Measurements from ENCODE around the gene ATP2A1.
A peak's percentile ranks its signal among the peaks of the same experiment; 100 is the strongest.

The ATP2A1 gene

GRCh38 chr16:28891964-28892890, 13.9 kb downstream of the ATP2A1 start:
- Histone ChIP-seq H4K12ac (ENCODE audit: low read depth, low read length) (no peak overlapping the region), H3K4me2 (ENCODE audit: low read length) (no peak overlapping the region)

GRCh38 chr16:28893291-28893690, 15.0 kb downstream of the ATP2A1 start:
- no CpG with 5 or more reads among the region's 4 CpGs for WGBS (ENCODE audit: extremely low coverage, insufficient coverage, insufficient read length)
- Histone ChIP-seq H3K79me2 (ENCODE audit: control insufficient read depth, insufficient read depth, low read length, poor library complexity) (no peaks in the 10 kb centered on the region), H3K27me3 (ENCODE audit: insufficient read depth, low read length) (no peaks in the 10 kb centered on the region)

More at GRCh38 chr16:28891964-28892890, 13.9 kb downstream of the ATP2A1 start:
- Histone ChIP-seq H3K18ac (ENCODE audit: low read length) (no peak overlapping the region), H3K9ac (ENCODE audit: low read length) (no peak overlapping the region), H3K9me3 (ENCODE audit: insufficient read depth, low read depth, low read length) (peaks cover 2% of the 10 kb centered on the region), H3K4me1 (ENCODE audit: control insufficient read depth in 1 of 2, insufficient read depth in 2 of 2, low read length in 2 of 2) (no peaks in the 10 kb centered on the region), H3K79me2 (ENCODE audit: control insufficient read depth, insufficient read depth, low read length, poor library complexity) (no peaks in the 10 kb centered on the region), H2BK12ac (ENCODE audit: low read length) (no peak overlapping the region), H3K4me3 (ENCODE audit: low read depth, low read length) (no peak overlapping the region), H4K8ac (ENCODE audit: low read depth, low read length) (no peak overlapping the region), H3K27ac (ENCODE audit: low read depth, low read length) (no peak overlapping the region), H2BK5ac (ENCODE audit: low read depth, low read length, poor library complexity) (no peak overlapping the region), H2AFZ (ENCODE audit: insufficient read depth, low read length, poor library complexity) (no peak overlapping the region), H2BK120ac (ENCODE audit: insufficient read depth, low read length, poor library complexity) (no peak overlapping the region), H2AK5ac (ENCODE audit: low read length) (no peak overlapping the region), H3K36me3 (ENCODE audit: control insufficient read depth in 1 of 2, insufficient read depth in 2 of 2, low read length in 2 of 2) (peaks cover 3 to 4% of the 10 kb centered on the region in 2 experiments), H3K27me3 (ENCODE audit: insufficient read depth, low read length) (no peaks in the 10 kb centered on the region), H3K14ac (ENCODE audit: low read length) (no peak overlapping the region), H4K91ac (ENCODE audit: low read depth, low read length) (no peak overlapping the region), H3K23ac (ENCODE audit: low read length) (no peak overlapping the region), H3K79me1 (ENCODE audit: low read length) (no peaks in the 10 kb centered on the region), H3K4ac (ENCODE audit: low read depth, low read length) (no peak overlapping the region)
- no CpG with 5 or more reads among the region's 14 CpGs for WGBS (ENCODE audit: extremely low coverage, insufficient coverage, insufficient read length)
- DNase-seq: no peak

GRCh38 chr16:28895609-28896008, 17.3 kb downstream of the ATP2A1 start:
- no peaks in the 10 kb centered on the region for H3K27me3 ChIP-seq (ENCODE audit: insufficient read depth, low read length)
- no peak overlapping the region for H3K4me2 ChIP-seq (ENCODE audit: low read length)
- H3K9me3 ChIP-seq (ENCODE audit: insufficient read depth, low read depth, low read length): no peaks in the 10 kb centered on the region
- H3K18ac ChIP-seq (ENCODE audit: low read length): no peak overlapping the region
- H3K79me1 ChIP-seq (ENCODE audit: low read length): no peaks in the 10 kb centered on the region
- no peak overlapping the region for H4K91ac ChIP-seq (ENCODE audit: low read depth, low read length)
- no peak overlapping the region for H4K12ac ChIP-seq (ENCODE audit: low read depth, low read length)
- DNase-seq: no peak
- no peak overlapping the region for H3K27ac ChIP-seq (ENCODE audit: low read depth, low read length)
- no peak overlapping the region for H3K14ac ChIP-seq (ENCODE audit: low read length)
- H3K79me2 ChIP-seq (ENCODE audit: control insufficient read depth, insufficient read depth, low read length, poor library complexity): no peaks in the 10 kb centered on the region
- H3K9ac ChIP-seq (ENCODE audit: low read length): no peak overlapping the region
- no peak overlapping the region for H2BK5ac ChIP-seq (ENCODE audit: low read depth, low read length, poor library complexity)
- H2AK5ac ChIP-seq (ENCODE audit: low read length): no peak overlapping the region
- H3K4ac ChIP-seq (ENCODE audit: low read depth, low read length): no peak overlapping the region
- H3K4me3 ChIP-seq (ENCODE audit: low read depth, low read length): no peak overlapping the region
- no peak overlapping the region for H4K8ac ChIP-seq (ENCODE audit: low read depth, low read length)
- no peak overlapping the region for H2BK120ac ChIP-seq (ENCODE audit: insufficient read depth, low read length, poor library complexity)
- WGBS (ENCODE audit: extremely low coverage, insufficient coverage, insufficient read length): no CpG with 5 or more reads among the region's 4 CpGs
- peaks cover 4 to 6% of the 10 kb centered on the region in 2 experiments for H3K4me1 ChIP-seq (ENCODE audit: control insufficient read depth in 1 of 2, insufficient read depth in 2 of 2, low read length in 2 of 2)
- no peak overlapping the region for H3K23ac ChIP-seq (ENCODE audit: low read length)
- no peak overlapping the region for H2AFZ ChIP-seq (ENCODE audit: insufficient read depth, low read length, poor library complexity)
- no peak overlapping the region for H2BK12ac ChIP-seq (ENCODE audit: low read length)
- H3K36me3 ChIP-seq (ENCODE audit: control insufficient read depth in 1 of 2, insufficient read depth in 2 of 2, low read length in 2 of 2): peaks cover 0 to 2% of the 10 kb centered on the region in 2 experiments

More at GRCh38 chr16:28893291-28893690, 15.0 kb downstream of the ATP2A1 start:
- Histone ChIP-seq H3K4me3 (ENCODE audit: low read depth, low read length) (no peak overlapping the region), H3K4me1 (ENCODE audit: control insufficient read depth in 1 of 2, insufficient read depth in 2 of 2, low read length in 2 of 2) (peaks cover 4 to 5% of the 10 kb centered on the region in 2 experiments), H3K4ac (ENCODE audit: low read depth, low read length) (no peak overlapping the region), H2AK5ac (ENCODE audit: low read length) (no peak overlapping the region), H2AFZ (ENCODE audit: insufficient read depth, low read length, poor library complexity) (no peak overlapping the region), H3K9me3 (ENCODE audit: insufficient read depth, low read depth, low read length) (peaks cover 2% of the 10 kb centered on the region), H3K14ac (ENCODE audit: low read length) (no peak overlapping the region), H3K27ac (ENCODE audit: low read depth, low read length) (no peak overlapping the region), H3K79me1 (ENCODE audit: low read length) (no peaks in the 10 kb centered on the region), H3K23ac (ENCODE audit: low read length) (no peak overlapping the region), H4K8ac (ENCODE audit: low read depth, low read length) (no peak overlapping the region), H2BK12ac (ENCODE audit: low read length) (no peak overlapping the region), H2BK120ac (ENCODE audit: insufficient read depth, low read length, poor library complexity) (no peak overlapping the region), H4K12ac (ENCODE audit: low read depth, low read length) (no peak overlapping the region), H3K18ac (ENCODE audit: low read length) (no peak overlapping the region), H3K9ac (ENCODE audit: low read length) (no peak overlapping the region), H2BK5ac (ENCODE audit: low read depth, low read length, poor library complexity) (no peak overlapping the region), H4K91ac (ENCODE audit: low read depth, low read length) (no peak overlapping the region), H3K4me2 (ENCODE audit: low read length) (no peak overlapping the region), H3K36me3 (ENCODE audit: control insufficient read depth in 1 of 2, insufficient read depth in 2 of 2, low read length in 2 of 2) (peaks cover 0 to 4% of the 10 kb centered on the region in 2 experiments)
- DNase-seq: peak; percentile 15 to 85

- H3K4me1 ChIP-seq (ENCODE audit: control insufficient read depth in 1 of 2, insufficient read depth in 2 of 2, low read length in 2 of 2): peaks cover 4 to 6% of the 10 kb centered on the region in 2 experiments
- no peak overlapping the region for H3K4me2 ChIP-seq (ENCODE audit: low read length)
- H3K4ac ChIP-seq (ENCODE audit: low read depth, low read length): no peak overlapping the region
Observed at GRCh38 chr16:28897826-28898225, 19.5 kb downstream of the ATP2A1 start.

More at GRCh38 chr16:28897826-28898225, 19.5 kb downstream of the ATP2A1 start:
- WGBS (ENCODE audit: extremely low coverage, insufficient coverage, insufficient read length): no CpG with 5 or more reads among the region's 4 CpGs
- Histone ChIP-seq H3K9me3 (ENCODE audit: insufficient read depth, low read depth, low read length) (peaks cover 1% of the 10 kb centered on the region), H4K12ac (ENCODE audit: low read depth, low read length) (no peak overlapping the region), H3K9ac (ENCODE audit: low read length) (no peak overlapping the region), H3K18ac (ENCODE audit: low read length) (no peak overlapping the region), H2BK5ac (ENCODE audit: low read depth, low read length, poor library complexity) (no peak overlapping the region), H3K27ac (ENCODE audit: low read depth, low read length) (no peak overlapping the region), H4K91ac (ENCODE audit: low read depth, low read length) (no peak overlapping the region), H3K79me1 (ENCODE audit: low read length) (no peaks in the 10 kb centered on the region), H2BK12ac (ENCODE audit: low read length) (no peak overlapping the region), H2AK5ac (ENCODE audit: low read length) (no peak overlapping the region), H3K14ac (ENCODE audit: low read length) (no peak overlapping the region), H3K79me2 (ENCODE audit: control insufficient read depth, insufficient read depth, low read length, poor library complexity) (no peaks in the 10 kb centered on the region), H3K36me3 (ENCODE audit: control insufficient read depth in 1 of 2, insufficient read depth in 2 of 2, low read length in 2 of 2) (peaks cover 0 to 4% of the 10 kb centered on the region in 2 experiments), H3K23ac (ENCODE audit: low read length) (no peak overlapping the region), H2BK120ac (ENCODE audit: insufficient read depth, low read length, poor library complexity) (no peak overlapping the region), H2AFZ (ENCODE audit: insufficient read depth, low read length, poor library complexity) (no peak overlapping the region), H3K27me3 (ENCODE audit: insufficient read depth, low read length) (no peaks in the 10 kb centered on the region), H3K4me3 (ENCODE audit: low read depth, low read length) (no peak overlapping the region), H4K8ac (ENCODE audit: low read depth, low read length) (no peak overlapping the region)
- peak; percentile 43 to 72 for DNase-seq

Data from trophoblast cell (in vitro differentiated cells and primary cell).